ACC112 (cell line): ENCODE data around the gene KCMF1.

Experiments
- H2AFZ ChIP-seq: fragments of 200-600 bp; sonication (generic); one replicate; pipeline ENCODE4 v1.6.0; 2017; ENCODE audit warnings: antibody characterized with exemption, low read length; ENCODE audit not compliant: unreplicated experiment
- H3K27ac ChIP-seq: fragments of 200-600 bp; sonication (generic); 2 replicates; pipeline ENCODE4 v1.5.1; 2014; ENCODE audit warnings: low read depth, mild to moderate bottlenecking, antibody characterized with exemption, low read length, moderate library complexity
- H3K27me3 ChIP-seq: fragments of 200-600 bp; sonication (generic); 2 replicates; pipeline ENCODE4 v1.6.1; 2014; ENCODE audit warnings: mild to moderate bottlenecking, antibody characterized with exemption, low read length, moderate library complexity, mixed read lengths; ENCODE audit not compliant: insufficient read depth
- H3K36me3 ChIP-seq: fragments of 200-600 bp; sonication (generic); 2 replicates; pipeline ENCODE4 v1.6.1; 2016; ENCODE audit warnings: mild to moderate bottlenecking, antibody characterized with exemption, low read length, moderate library complexity, mixed read lengths; ENCODE audit not compliant: insufficient read depth
- H3K4me1 ChIP-seq: fragments of 200-600 bp; sonication (generic); one replicate; pipeline ENCODE4 v1.6.1; 2016; ENCODE audit warnings: low read length, mixed read lengths; ENCODE audit not compliant: insufficient read depth, unreplicated experiment, control insufficient read depth
- H3K4me3 ChIP-seq: fragments of 200-600 bp; sonication (generic); 2 replicates; pipeline ENCODE4 v1.5.1; 2014; ENCODE audit warnings: mild to moderate bottlenecking, low read depth, low read length
- H3K79me2 ChIP-seq: fragments of 200-600 bp; sonication (generic); one replicate; pipeline ENCODE4 v1.6.0; 2016; ENCODE audit warnings: low read length; ENCODE audit not compliant: control insufficient read depth, unreplicated experiment, insufficient read depth

The KCMF1 gene

GRCh38 chr2:85011098-85011497 lies 40.1 kb downstream of the KCMF1 start:
- Histone ChIP-seq H3K27ac (no peak overlapping the region), H3K36me3 (peaks cover 6% of the 10 kb centered on the region; the same call in 1 of the 2 replicates), H2AFZ (no peak overlapping the region), H3K4me3 (no peak overlapping the region), H3K4me1 (peaks cover 33% of the 10 kb centered on the region), H3K27me3 (no peaks in the 10 kb centered on the region), H3K79me2 (peaks cover 89% of the 10 kb centered on the region)

GRCh38 chr2:85011747-85012146 lies 40.8 kb downstream of the KCMF1 start:
- Histone ChIP-seq H3K79me2 (peaks cover 90% of the 10 kb centered on the region), H3K27me3 (no peaks in the 10 kb centered on the region), H3K4me1 (peaks cover 34% of the 10 kb centered on the region), H3K4me3 (no peak overlapping the region), H2AFZ (no peak overlapping the region), H3K27ac (no peak overlapping the region), H3K36me3 (peaks cover 6% of the 10 kb centered on the region; the same call in 1 of the 2 replicates)

GRCh38 chr2:85012431-85012830 lies 41.5 kb downstream of the KCMF1 start:
- no peaks in the 10 kb centered on the region for H3K27me3 ChIP-seq
- H3K4me3 ChIP-seq = no peak overlapping the region
- peaks cover 2% of the 10 kb centered on the region; the same call in 1 of the 2 replicates for H3K36me3 ChIP-seq
- H3K27ac ChIP-seq = no peak overlapping the region
- H2AFZ ChIP-seq = no peak overlapping the region
- H3K79me2 ChIP-seq = peaks cover 90% of the 10 kb centered on the region
- peaks cover 37% of the 10 kb centered on the region for H3K4me1 ChIP-seq

- no peak overlapping the region for H3K4me3 ChIP-seq
- no peak overlapping the region for H2AFZ ChIP-seq
- no peaks in the 10 kb centered on the region for H3K27me3 ChIP-seq
- H3K27ac ChIP-seq = no peak overlapping the region
- H3K79me2 ChIP-seq = peaks cover 89% of the 10 kb centered on the region
- H3K4me1 ChIP-seq = peaks cover 40% of the 10 kb centered on the region
- H3K36me3 ChIP-seq = no peaks in the 10 kb centered on the region
Observed at GRCh38 chr2:85012855-85013254, 41.9 kb downstream of the KCMF1 start.

GRCh38 chr2:85015653-85016360 lies 44.8 kb downstream of the KCMF1 start:
- Histone ChIP-seq H3K36me3 (no peaks in the 10 kb centered on the region), H2AFZ (no peak overlapping the region), H3K4me3 (peak overlapping the region; percentile 10; the same call in 1 of the 2 replicates), H3K27me3 (no peaks in the 10 kb centered on the region), H3K27ac (peak overlapping the region; percentile 79), H3K4me1 (peaks cover 40% of the 10 kb centered on the region), H3K79me2 (peaks cover 90% of the 10 kb centered on the region)

- H3K79me2 ChIP-seq = peaks cover 90% of the 10 kb centered on the region
- H3K36me3 ChIP-seq = no peaks in the 10 kb centered on the region
- peaks cover 33% of the 10 kb centered on the region for H3K4me1 ChIP-seq
- no peaks in the 10 kb centered on the region for H3K27me3 ChIP-seq
- H2AFZ ChIP-seq = no peak overlapping the region
- H3K27ac ChIP-seq = peak overlapping the region; percentile 79
- no peak overlapping the region for H3K4me3 ChIP-seq
Observed at GRCh38 chr2:85016446-85016845, 45.5 kb downstream of the KCMF1 start.

- Histone ChIP-seq H3K4me3 (no peak overlapping the region), H3K4me1 (peaks cover 32% of the 10 kb centered on the region), H3K79me2 (peaks cover 90% of the 10 kb centered on the region), H2AFZ (no peak overlapping the region), H3K27me3 (no peaks in the 10 kb centered on the region), H3K27ac (peak overlapping the region; percentile 69), H3K36me3 (0 out of 2 replicates have a peak, but pooled peaks cover 4% of the 10 kb centered on the region)
Observed at GRCh38 chr2:85017411-85018048, 46.6 kb downstream of the KCMF1 start.

- H3K27ac ChIP-seq = peak overlapping the region; percentile 69
- peaks cover 90% of the 10 kb centered on the region for H3K79me2 ChIP-seq
- H3K4me3 ChIP-seq = no peak overlapping the region
- H3K27me3 ChIP-seq = no peaks in the 10 kb centered on the region
- H3K36me3 ChIP-seq = 0 out of 2 replicates have a peak, but pooled peaks cover 4% of the 10 kb centered on the region
- peaks cover 32% of the 10 kb centered on the region for H3K4me1 ChIP-seq
- no peak overlapping the region for H2AFZ ChIP-seq
Observed at GRCh38 chr2:85018049-85018447, 47.1 kb downstream of the KCMF1 start.

GRCh38 chr2:85019121-85019520 lies 48.2 kb downstream of the KCMF1 start:
- Histone ChIP-seq H3K4me1 (peaks cover 32% of the 10 kb centered on the region), H3K79me2 (peaks cover 90% of the 10 kb centered on the region), H2AFZ (no peak overlapping the region), H3K27me3 (no peaks in the 10 kb centered on the region), H3K27ac (no peak overlapping the region), H3K36me3 (peaks cover 4% of the 10 kb centered on the region; the same call in 1 of the 2 replicates), H3K4me3 (no peak overlapping the region)

GRCh38 chr2:85022232-85022631 lies 51.3 kb downstream of the KCMF1 start:
- H3K27me3 ChIP-seq = no peaks in the 10 kb centered on the region
- H3K4me3 ChIP-seq = no peak overlapping the region
- H3K36me3 ChIP-seq = peaks cover 4% of the 10 kb centered on the region; the same call in 1 of the 2 replicates
- H2AFZ ChIP-seq = no peak overlapping the region
- peaks cover 83% of the 10 kb centered on the region for H3K79me2 ChIP-seq
- H3K4me1 ChIP-seq = peaks cover 11% of the 10 kb centered on the region
- H3K27ac ChIP-seq = no peak overlapping the region
